Activated naive CD8-positive, alpha-beta T cell treated with anti-CD3 and anti-CD28 coated beads, Interleukin-2, amount 10 ng/mL, durations not matched to agents 7 days and 5 days (primary cell): ENCODE measurements around the gene ALOX12B. TPM values are rescaled to one million over a fixed set of nuclear protein-coding genes. Genes with fewer than 3 reads are reported as not detected.
"Not testable (repeated sequence)": the region's sequence is repeated elsewhere in the genome, so short reads cannot be mapped to it uniquely, and the experiment has no call there.

Experiments used
- ATAC-seq: fragments of 150-1000 bp; cut with Tn5 transposase; one replicate; pipeline ENCODE4 v1.10.0; 2021; ENCODE audit warnings: low read depth, moderate library complexity
- POLR2A ChIA-PET: fragments of 350-600 bp; sonication (Branson Sonifier 250); formaldehyde crosslinking; loops from one replicate; lab custom pipeline; 2021; ENCODE audit warnings: antibody characterized with exemption; lab: Charles Lee
- DNase-seq: peaks from one replicate; pipeline ENCODE4 v3.0.0; 2021
- H3K27ac Mint-ChIP-seq: one replicate; pipeline ENCODE4 v1.8.0; 2022; ENCODE audit warnings: mild to moderate bottlenecking, mixed read lengths
- H3K27me3 Mint-ChIP-seq: one replicate; pipeline ENCODE4 v1.8.0; 2022; ENCODE audit warnings: mild to moderate bottlenecking, moderate library complexity, mixed read lengths
- H3K36me3 Mint-ChIP-seq: one replicate; pipeline ENCODE4 v1.8.0; 2021; ENCODE audit warnings: mild to moderate bottlenecking, mixed read lengths
- H3K4me1 Mint-ChIP-seq: one replicate; pipeline ENCODE4 v1.8.0; 2021; ENCODE audit warnings: mixed read lengths
- H3K4me3 Mint-ChIP-seq: one replicate; pipeline ENCODE4 v1.8.0; 2022; ENCODE audit warnings: mild to moderate bottlenecking, moderate library complexity, mixed read lengths
- H3K9me3 Mint-ChIP-seq: one replicate; pipeline ENCODE4 v1.8.0; 2021; ENCODE audit warnings: mixed read lengths
- total RNA-seq, 2 experiments: library from RNA; stranded (reverse); gene quantifications; one replicate each; pipeline ENCODE4 v1.2.3, GENCODE V29; 2021

Gene ALOX12B
- total RNA-seq, 2 experiments from 2014 or later, result 0.65 to 0.97 TPM

DNA sequence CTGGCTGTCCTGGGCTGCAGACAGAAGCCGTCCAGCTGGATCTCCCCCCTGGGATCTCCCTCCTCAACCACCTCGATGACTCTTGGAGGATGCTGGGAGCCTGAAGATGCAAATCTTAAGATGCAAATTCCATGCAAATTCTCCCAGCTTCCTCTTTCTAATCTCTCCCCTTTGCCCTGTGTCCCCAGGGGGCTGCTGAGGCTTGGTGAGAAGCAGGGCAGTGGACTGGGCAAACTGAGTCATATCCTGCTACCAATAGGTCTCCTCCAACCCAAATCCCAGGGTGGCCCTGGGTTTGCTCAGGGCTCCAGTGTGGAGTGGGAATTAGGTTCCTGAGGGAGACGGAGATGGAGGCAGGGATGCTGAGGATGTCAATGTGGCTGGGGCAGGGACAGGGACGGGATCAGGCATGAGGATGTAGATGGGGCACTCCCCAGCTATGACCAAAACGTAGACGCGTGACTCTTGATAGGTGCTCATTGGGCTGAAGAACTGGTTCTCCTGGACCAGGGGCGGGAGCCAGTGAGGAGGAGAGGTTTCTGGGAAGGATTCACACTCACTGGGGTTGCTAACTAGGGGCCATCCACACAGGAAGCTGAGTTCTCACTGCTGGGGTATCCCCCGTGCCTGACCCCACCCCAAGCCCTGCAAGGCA, 3.6 kb upstream of the ALOX12B start:
- H3K27me3 Mint-ChIP-seq, result peaks cover 21% of the 10 kb centered on the region
- no peaks in the 10 kb centered on the region for H3K9me3 Mint-ChIP-seq
- no peak overlapping the region for H3K27ac Mint-ChIP-seq
- peaks cover 10% of the 10 kb centered on the region for H3K4me1 Mint-ChIP-seq
- ATAC-seq (no peak), DNase-seq (no peak)
- no peak overlapping the region for H3K4me3 Mint-ChIP-seq
- no peaks in the 10 kb centered on the region for H3K36me3 Mint-ChIP-seq
- POLR2A ChIA-PET, result interaction anchor here (0.8 kb wide), 1 partner anchor 82 kb away, joined by 3 read pairs; no protein-coding TSS in a partner anchor

DNA sequence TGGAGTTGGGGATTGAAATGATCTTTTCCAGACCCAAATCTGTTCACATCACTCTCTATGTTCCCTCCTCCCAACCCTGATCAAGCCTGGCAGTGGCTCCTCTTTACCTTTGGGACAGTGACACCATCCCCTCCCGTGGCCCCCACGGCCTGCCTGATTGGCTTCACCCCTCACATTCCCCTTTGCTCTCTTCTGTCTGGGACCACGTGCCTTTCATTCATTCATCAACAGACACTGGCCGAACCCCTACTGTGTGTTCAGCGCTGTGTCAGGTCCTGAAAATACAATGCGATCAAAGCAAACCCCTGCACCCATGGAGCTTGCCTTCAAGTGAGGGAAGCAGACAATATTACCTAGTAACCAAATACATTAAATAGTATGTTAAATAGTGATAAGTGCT, 2.2 kb upstream of the ALOX12B start:
- H3K4me1 Mint-ChIP-seq, result peaks cover 7% of the 10 kb centered on the region
- no peak for DNase-seq
- H3K27me3 Mint-ChIP-seq, result peaks cover 21% of the 10 kb centered on the region
- no peak for ATAC-seq
- no peak overlapping the region for H3K4me3 Mint-ChIP-seq
- H3K9me3 Mint-ChIP-seq, result no peaks in the 10 kb centered on the region
- no peaks in the 10 kb centered on the region for H3K36me3 Mint-ChIP-seq
- POLR2A ChIA-PET, result no interaction called here
- no peak overlapping the region for H3K27ac Mint-ChIP-seq

DNA sequence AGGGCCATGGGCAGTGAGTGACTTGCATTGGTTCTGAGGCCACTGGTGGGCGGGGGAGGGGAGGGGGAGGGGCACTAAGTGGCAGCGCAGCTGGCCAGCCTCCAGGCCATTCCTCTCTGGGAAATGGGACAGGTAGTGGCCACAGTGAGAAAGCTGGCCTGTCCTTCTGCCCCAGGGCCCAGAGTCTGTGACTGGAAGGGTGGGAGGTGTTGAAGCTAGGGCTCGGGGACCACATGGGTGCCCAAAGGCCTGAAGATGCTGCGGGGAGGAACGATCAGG, 375 bp upstream of the ALOX12B start:
- POLR2A ChIA-PET, result interaction anchor here (0.6 to 1.2 kb wide), 2 partner anchors 52 to 86 kb away, joined by 5 read pairs; no protein-coding TSS in a partner anchor
- ATAC-seq (no peak), DNase-seq (no peak)
- no peaks in the 10 kb centered on the region for H3K4me1 Mint-ChIP-seq
- H3K27ac Mint-ChIP-seq, result no peak overlapping the region
- H3K4me3 Mint-ChIP-seq, result no peak overlapping the region
- no peaks in the 10 kb centered on the region for H3K36me3 Mint-ChIP-seq
- H3K9me3 Mint-ChIP-seq, result no peaks in the 10 kb centered on the region
- H3K27me3 Mint-ChIP-seq, result peaks cover 19% of the 10 kb centered on the region

DNA sequence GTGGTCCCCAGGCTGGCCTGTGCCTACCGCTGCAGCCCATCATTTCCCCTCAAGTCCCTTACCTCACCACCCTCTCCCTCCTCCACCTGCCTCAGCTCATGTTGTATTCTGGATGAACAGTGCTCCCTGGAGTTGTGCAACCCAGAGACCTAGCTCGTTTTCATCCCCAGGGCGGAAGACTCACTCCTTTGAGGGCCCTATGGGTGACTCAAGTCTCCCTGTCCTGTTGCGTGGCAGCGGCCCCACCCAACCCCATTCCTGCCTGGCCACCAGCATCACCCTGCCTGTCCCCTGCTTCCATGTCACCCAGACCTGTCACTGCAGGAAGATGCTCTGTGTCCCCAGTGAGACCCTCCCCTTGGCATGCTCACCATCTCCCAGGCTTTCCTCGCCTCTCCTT, 3.3 kb downstream of the ALOX12B start:
- Mint-ChIP-seq H3K27me3 (peaks cover 5% of the 10 kb centered on the region), H3K4me1 (peaks cover 7% of the 10 kb centered on the region), H3K27ac (no peak overlapping the region), H3K9me3 (no peaks in the 10 kb centered on the region), H3K4me3 (no peak overlapping the region), H3K36me3 (no peaks in the 10 kb centered on the region)
- ATAC-seq (no peak), DNase-seq (no peak)
- POLR2A ChIA-PET, result no interaction called here

DNA sequence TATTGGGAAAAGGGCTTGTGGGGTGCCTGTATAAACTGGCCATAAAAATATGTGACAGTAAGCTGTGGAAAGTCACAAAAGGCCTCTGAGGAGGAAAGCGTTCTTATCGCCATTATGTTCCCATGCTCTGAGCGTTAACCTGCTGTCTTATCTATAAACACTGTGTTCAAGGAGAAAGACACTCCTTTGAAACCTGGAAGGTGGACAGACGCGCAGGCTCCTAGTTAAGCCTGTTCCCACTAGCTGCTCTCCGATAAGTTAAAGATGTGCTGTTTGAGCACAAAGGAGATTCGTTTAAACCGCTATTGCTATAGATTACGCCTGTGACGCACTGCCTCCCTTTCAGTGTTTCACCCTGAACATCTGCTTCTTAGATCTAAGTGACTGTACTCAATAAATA, 5.2 kb downstream of the ALOX12B start:
- H3K36me3 Mint-ChIP-seq, result no peaks in the 10 kb centered on the region
- ATAC-seq, result no peak
- peaks cover 1% of the 10 kb centered on the region for H3K27me3 Mint-ChIP-seq
- H3K4me1 Mint-ChIP-seq, result peaks cover 12% of the 10 kb centered on the region
- no peak for DNase-seq
- no peaks in the 10 kb centered on the region for H3K9me3 Mint-ChIP-seq
- H3K4me3 Mint-ChIP-seq, result no peak overlapping the region
- H3K27ac Mint-ChIP-seq, result no peak overlapping the region
- POLR2A ChIA-PET, result no interaction called here

DNA sequence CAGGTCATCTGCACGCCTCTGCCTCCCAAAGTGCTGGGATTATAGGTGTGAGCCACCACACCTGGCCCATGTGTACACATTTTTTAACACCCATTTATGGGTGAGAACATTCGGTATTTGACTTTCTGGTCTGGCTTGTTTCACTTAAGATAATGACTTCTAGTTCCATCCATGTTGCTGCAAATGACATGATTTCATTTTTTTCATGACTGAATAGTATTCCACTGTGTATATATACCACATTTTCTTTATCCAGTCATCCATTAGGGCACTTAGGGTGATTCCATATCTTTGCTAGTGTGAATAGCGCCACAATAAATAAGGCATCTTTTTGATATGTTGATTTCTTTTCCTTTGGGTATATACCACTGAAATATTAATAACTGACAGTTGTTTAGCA, 5.6 kb downstream of the ALOX12B start:
- H3K4me3 Mint-ChIP-seq, result no peak overlapping the region
- H3K27me3 Mint-ChIP-seq, result peaks cover 1% of the 10 kb centered on the region
- no peaks in the 10 kb centered on the region for H3K9me3 Mint-ChIP-seq
- H3K27ac Mint-ChIP-seq, result no peak overlapping the region
- H3K36me3 Mint-ChIP-seq, result no peaks in the 10 kb centered on the region
- POLR2A ChIA-PET, result no interaction called here
- H3K4me1 Mint-ChIP-seq, result peaks cover 12% of the 10 kb centered on the region
- ATAC-seq, result no peak
- no peak for DNase-seq

DNA sequence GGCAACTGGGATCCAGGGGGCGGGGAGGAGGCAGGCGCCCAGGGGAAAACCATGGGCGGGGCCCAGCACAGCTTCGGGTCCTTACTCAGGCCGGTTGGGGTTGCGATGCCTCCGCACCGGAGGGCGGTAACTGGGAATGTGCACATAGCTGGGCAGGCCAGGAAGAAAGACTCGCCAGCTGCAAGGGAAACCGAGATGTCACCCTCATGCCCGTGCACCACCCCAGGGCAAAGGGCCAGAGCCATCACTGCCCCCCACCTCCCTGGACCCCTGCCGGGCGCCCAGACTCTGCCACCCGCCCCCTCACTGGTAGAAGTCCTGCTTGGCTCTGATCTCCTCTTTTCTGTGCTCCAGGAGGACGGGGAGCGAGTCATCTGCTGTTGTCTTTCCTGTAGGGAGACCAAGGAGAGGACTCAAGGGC, 6.7 kb downstream of the ALOX12B start:
- DNase-seq (no peak), ATAC-seq (no peak)
- POLR2A ChIA-PET, result interaction anchor here (1.6 kb wide), 1 partner anchor 29 kb away, joined by 5 read pairs; no protein-coding TSS in a partner anchor
- Mint-ChIP-seq H3K27ac (no peak overlapping the region), H3K36me3 (no peaks in the 10 kb centered on the region), H3K4me3 (peak overlapping the region; percentile 87), H3K4me1 (peaks cover 12% of the 10 kb centered on the region), H3K27me3 (peaks cover under 1% of the 10 kb centered on the region), H3K9me3 (no peaks in the 10 kb centered on the region)

DNA sequence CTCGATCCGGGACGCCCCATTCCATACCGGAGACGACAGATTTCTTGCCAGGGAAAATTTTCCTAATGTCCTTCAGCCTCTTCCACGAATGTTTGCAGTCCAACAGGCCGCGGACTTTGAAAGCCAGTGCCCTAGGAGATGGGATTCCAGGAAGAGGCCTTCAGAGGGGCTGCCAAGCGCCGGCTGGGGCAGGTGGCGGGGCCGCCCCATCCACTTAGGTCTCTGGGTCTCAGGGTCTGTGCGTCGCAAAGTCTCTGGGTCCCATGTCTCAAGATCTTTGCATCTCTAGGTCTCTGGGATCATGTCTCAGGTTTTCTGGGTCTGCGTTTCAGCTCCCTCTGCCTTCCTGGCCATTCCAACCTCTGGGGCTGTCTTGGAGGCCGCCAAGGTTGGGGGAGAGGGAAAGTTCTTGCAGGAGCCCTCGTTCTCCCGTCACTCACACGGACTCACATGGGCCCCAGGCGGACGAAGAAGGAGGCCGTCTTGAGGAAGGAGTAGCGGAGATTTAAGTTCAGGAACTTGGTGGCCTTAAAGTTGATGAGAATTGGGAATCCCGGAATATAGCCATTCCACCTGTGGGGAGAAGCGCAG, 7.2 kb downstream of the ALOX12B start:
- Mint-ChIP-seq H3K4me3 (peak overlapping the region; percentile 87), H3K9me3 (no peaks in the 10 kb centered on the region), H3K27ac (no peak overlapping the region), H3K36me3 (no peaks in the 10 kb centered on the region), H3K4me1 (peaks cover 12% of the 10 kb centered on the region), H3K27me3 (peaks cover 3% of the 10 kb centered on the region)
- POLR2A ChIA-PET, result interaction anchor here (1.6 kb wide), 1 partner anchor 30 kb away, joined by 5 read pairs; no protein-coding TSS in a partner anchor
- ATAC-seq, result no peak
- no peak for DNase-seq

DNA sequence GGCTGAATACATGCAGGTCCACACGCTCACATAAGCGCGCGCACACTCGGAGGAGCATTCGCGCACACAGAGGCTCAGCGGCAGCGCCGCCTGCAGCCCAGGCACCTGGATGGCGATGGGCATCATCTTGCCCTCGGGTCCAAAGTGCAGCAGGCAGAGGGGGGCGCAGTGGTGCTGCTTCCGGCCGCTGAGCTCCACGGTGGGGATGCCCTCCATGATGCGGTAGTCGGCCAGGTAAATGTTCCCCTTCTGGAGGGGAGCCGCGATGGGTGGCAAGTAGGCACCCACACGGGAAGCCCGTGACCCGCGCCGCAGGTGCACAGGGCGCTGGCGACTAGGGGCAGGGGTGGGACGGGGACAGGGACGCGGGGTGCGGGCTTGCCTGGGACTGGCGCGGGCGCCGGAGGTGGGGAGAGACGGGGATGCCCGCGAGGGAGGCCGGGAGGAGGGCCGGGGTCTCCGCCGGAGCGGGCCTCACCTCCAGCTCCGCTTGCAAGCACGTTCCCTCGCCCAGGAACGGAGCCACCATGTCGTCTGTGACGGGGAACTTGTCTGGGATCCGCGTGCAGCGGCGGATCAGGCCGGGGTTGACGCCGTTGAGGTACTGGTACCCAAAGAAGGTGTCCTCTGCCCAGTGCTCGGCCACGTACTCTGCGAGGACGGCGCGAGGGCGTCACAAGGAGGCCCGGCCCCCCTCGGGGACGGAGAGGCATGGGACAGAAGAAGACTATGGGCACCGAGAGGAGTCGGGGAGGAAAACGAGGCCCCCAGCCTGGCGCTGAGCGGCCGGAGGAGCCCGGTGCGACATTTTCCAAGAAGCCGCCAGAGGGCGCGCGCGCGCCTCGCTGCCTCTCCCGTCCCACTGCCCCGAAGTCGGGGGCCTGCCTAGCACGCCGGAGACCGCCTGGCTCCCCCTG, 8.0 kb downstream of the ALOX12B start:
- Mint-ChIP-seq H3K9me3 (no peaks in the 10 kb centered on the region), H3K36me3 (no peaks in the 10 kb centered on the region), H3K4me3 (peak overlapping the region; percentile 87), H3K27me3 (peaks cover 11% of the 10 kb centered on the region), H3K27ac (peak overlapping the region; percentile 79), H3K4me1 (peaks cover 13% of the 10 kb centered on the region)
- ATAC-seq (peak; percentile 81), DNase-seq (peak; percentile 91)
- POLR2A ChIA-PET, result interaction anchor here (0.7 to 1.6 kb wide), 2 partner anchors 30 to 77 kb away, joined by 5 to 6 read pairs; no protein-coding TSS in a partner anchor

DNA sequence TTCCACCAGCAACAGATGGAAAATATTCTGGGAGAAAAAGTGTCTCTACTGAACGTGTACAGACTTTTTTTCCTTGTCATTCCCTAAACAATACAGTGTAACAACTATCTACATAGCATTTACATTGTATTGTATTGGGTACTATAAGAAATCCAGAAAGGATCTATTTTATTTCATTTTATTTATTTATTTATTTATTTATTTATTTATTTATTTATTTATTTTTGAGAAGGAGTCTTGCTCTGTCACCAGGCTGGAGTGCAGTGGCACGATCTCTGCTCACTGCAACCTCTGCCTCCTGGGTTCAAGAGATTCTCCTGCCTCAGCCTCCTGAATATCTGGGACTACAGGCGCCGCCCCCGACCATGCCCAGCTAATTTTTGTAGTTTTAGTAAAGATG, 9.6 kb downstream of the ALOX12B start:
- H3K27ac Mint-ChIP-seq, H3K36me3 Mint-ChIP-seq, H3K9me3 Mint-ChIP-seq, POLR2A ChIA-PET, H3K4me3 Mint-ChIP-seq, ATAC-seq, DNase-seq: not testable (repeated sequence)
- H3K27me3 Mint-ChIP-seq, result peaks cover 26% of the 10 kb centered on the region
- peaks cover 24% of the 10 kb centered on the region for H3K4me1 Mint-ChIP-seq

DNA sequence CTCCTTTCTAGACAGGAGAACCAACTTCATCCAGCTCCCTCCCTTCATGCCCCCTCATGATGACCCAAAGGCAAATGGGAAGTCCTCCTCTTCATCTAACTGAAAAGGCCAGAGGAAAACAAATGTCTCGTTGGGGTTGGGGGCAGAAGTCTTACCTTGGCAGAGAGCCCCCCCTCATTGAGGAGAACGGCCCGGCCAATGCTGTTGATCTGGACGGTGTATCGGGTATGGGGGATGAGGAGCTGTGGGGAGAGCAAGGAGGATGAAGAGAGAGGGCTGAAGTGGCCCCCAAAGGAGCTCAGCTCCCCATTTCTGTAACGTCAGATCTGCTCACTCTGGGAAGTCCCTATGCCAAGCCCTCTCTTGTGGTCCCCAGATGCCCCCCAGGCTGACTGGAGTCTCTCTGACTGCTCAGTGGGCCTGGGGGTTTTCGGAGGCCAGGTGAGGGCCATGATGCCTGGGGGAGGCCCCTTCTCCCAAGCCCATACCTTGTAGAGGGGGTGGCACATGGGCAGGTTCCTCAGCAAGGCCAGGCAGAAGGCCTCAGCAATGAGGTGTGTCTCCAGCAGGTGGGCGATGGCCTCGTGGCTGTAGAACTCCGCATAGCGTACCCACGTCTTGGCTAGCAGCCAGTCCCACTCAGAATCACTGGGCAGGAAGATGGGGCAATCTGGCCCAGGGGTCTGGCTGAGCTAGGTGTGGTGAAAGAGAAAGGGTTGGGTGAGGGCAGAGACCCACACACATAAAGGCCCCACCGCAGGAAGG, 10.8 kb downstream of the ALOX12B start:
- H3K27ac Mint-ChIP-seq, result no peak overlapping the region
- H3K4me3 Mint-ChIP-seq, result no peak overlapping the region

DNA sequence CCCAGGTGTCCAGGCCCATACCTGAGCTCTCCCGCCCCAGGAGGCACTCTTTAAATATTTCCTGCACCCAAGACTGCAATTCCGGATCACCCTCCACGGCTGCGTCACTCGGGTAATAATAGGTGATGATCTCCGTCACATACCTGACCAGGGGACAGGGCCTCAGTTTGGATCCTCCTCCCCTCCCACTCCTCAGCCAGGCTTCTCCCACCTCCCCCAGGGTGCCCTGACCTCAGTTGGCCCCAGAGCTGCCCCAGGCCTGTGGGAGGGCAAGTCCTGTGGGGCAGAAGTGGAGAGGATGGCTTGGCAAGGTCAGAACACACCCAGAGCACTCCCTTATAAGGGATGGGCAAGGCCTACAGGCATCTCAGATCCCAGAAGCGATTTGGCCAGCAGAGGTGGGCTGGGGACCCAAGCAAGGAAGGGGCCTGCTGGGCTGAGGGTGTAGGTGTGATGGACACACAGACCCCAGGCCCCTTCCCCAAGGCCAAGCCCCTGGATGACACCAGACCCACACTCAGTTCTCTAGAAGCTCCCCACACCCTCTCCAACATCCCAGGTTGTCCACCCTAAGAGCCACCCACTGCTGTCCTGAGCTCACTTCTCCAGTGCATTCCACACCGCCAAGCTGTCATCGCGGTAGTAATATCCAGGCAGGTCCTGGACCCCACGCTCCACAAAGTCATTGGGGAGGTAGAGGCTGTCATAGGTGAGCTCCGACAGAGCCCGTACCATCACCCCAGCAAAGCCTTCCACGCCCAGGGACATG, 11.8 kb downstream of the ALOX12B start:
- ATAC-seq (no peak), DNase-seq (no peak)
- no peak overlapping the region for H3K4me3 Mint-ChIP-seq
- H3K4me1 Mint-ChIP-seq, result peaks cover 28% of the 10 kb centered on the region
- POLR2A ChIA-PET, result no interaction called here
- no peak overlapping the region for H3K27ac Mint-ChIP-seq
- H3K9me3 Mint-ChIP-seq, result no peaks in the 10 kb centered on the region
- peaks cover 47% of the 10 kb centered on the region for H3K27me3 Mint-ChIP-seq
- H3K36me3 Mint-ChIP-seq, result no peaks in the 10 kb centered on the region

More for the DNA sequence above, 10.8 kb downstream of the ALOX12B start:
- H3K9me3 Mint-ChIP-seq, result no peaks in the 10 kb centered on the region
- no peaks in the 10 kb centered on the region for H3K36me3 Mint-ChIP-seq
- H3K4me1 Mint-ChIP-seq, result peaks cover 28% of the 10 kb centered on the region
- ATAC-seq (no peak), DNase-seq (no peak)
- POLR2A ChIA-PET, result no interaction called here
- H3K27me3 Mint-ChIP-seq, result peaks cover 37% of the 10 kb centered on the region
